Right atrium auricular region (tissue), 2 donors: ENCODE data around the gene HCN2. TPM values are rescaled to one million over a fixed set of nuclear protein-coding genes. Genes with fewer than 3 reads are reported as not detected.

Experiments used
- DNase-seq: peaks from one replicate; pipeline ENCODE4 v3.0.0-alpha.2; 2019; ENCODE audit warnings: low spot score
- H3K27ac ChIP-seq, 2 donors: fragments of 200-600 bp; sonication (generic); 1 replicate in 1 of 2; 2 replicates in 1 of 2; pipeline ENCODE4 v1.5.1; 2016 to 2019
- H3K27me3 ChIP-seq, 2 donors: fragments of 200-600 bp; sonication (generic); one replicate each; pipeline versions ENCODE4 v1.5.1 to v1.6.0; 2017 to 2019
- H3K36me3 ChIP-seq: fragments of 200-600 bp; sonication (generic); one replicate; pipeline ENCODE4 v1.5.1; 2016
- H3K4me1 ChIP-seq, 2 donors: fragments of 200-600 bp; sonication (generic); one replicate each; pipeline versions ENCODE4 v1.5.1 to v1.6.0; 2017 to 2019
- H3K4me3 ChIP-seq, 2 donors: fragments of 200-600 bp; sonication (generic); 1 replicate in 1 of 2; 2 replicates in 1 of 2; pipeline ENCODE4 v1.5.1; 2017 to 2019; ENCODE audit warnings: mild to moderate bottlenecking in 1 of 2, moderate library complexity in 1 of 2
- H3K9me3 ChIP-seq, 2 donors: fragments of 200-600 bp; sonication (generic); one replicate each; pipeline ENCODE4 v1.5.1; 2019
- total RNA-seq, 2 donors: library from RNA; depleted of rRNA; stranded (reverse); fragments of >200 nt; gene quantifications; one replicate each; pipeline ENCODE4 v1.1.0, GENCODE V29; 2016
- TF ChIP-seq, protein P1 (sequence below), 2 donors: fragments of 200-600 bp; sonication (generic); IDR thresholded peaks; one replicate each; pipeline ENCODE4 v1.5.1; 2019; ENCODE audit warnings: antibody characterized with exemption in 2 of 2

Gene HCN2
- total RNA-seq, 2 donors from 2014 or later = 1.4 to 11.1 TPM

DNA sequence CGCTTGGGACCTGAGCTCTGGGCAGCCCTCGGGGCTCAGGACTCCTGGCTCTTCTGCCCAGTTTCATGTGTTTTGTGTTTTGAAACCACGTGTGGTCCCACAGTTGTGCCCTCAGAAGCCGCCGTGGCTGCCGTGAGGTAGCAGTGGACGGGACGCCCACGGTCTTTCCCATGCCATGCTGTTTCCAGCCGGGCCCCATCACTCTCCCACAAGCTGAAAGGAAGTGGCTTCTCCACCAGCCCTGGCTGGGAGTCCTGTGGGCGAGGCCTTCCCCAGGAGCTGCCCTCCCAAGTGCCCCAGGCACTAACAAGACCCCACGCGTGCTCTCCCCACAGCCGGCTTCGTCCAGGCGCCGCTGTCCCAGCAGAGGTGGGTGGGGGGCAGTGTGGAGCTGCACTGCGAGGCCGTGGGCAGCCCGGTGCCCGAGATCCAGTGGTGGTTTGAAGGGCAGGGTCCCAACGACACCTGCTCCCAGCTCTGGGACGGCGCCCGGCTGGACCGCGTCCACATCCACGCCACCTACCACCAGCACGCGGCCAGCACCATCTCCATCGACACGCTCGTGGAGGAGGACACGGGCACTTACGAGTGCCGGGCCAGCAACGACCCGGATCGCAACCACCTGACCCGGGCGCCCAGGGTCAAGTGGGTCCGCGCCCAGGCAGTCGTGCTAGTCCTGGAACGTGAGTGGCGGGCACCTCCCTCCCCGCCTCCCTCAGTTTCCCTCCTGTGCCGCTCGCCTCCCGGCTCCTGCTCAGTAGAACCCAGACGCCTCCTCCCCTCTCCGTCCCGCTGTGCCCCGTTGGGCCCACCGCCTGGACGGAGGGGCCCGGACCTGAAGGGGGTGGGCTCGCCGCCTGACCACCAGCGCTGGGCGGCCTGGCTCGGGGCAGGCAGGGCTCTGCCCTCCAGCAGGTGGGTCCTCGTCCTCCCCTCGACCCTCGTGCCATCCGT is 12.0 kb upstream of the HCN2 start:
- Histone ChIP-seq H3K36me3 (peaks cover 41% of the 10 kb centered on the region), H3K9me3 (no peaks in the 10 kb centered on the region), H3K4me3 (peak overlapping the region in 1 of 2 donors; percentile 2), H3K27ac (peak overlapping the region; percentile 96 to 97), H3K4me1 (peaks cover 0 to 80% of the 10 kb centered on the region in 2 donors), H3K27me3 (no peaks in the 10 kb centered on the region)
- TF ChIP-seq, protein P1, sequence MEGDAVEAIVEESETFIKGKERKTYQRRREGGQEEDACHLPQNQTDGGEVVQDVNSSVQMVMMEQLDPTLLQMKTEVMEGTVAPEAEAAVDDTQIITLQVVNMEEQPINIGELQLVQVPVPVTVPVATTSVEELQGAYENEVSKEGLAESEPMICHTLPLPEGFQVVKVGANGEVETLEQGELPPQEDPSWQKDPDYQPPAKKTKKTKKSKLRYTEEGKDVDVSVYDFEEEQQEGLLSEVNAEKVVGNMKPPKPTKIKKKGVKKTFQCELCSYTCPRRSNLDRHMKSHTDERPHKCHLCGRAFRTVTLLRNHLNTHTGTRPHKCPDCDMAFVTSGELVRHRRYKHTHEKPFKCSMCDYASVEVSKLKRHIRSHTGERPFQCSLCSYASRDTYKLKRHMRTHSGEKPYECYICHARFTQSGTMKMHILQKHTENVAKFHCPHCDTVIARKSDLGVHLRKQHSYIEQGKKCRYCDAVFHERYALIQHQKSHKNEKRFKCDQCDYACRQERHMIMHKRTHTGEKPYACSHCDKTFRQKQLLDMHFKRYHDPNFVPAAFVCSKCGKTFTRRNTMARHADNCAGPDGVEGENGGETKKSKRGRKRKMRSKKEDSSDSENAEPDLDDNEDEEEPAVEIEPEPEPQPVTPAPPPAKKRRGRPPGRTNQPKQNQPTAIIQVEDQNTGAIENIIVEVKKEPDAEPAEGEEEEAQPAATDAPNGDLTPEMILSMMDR (IDR thresholded peaks at IDR 0.05) = peak in 1 of 2 donors; percentile 28
- no peak for DNase-seq

DNA sequence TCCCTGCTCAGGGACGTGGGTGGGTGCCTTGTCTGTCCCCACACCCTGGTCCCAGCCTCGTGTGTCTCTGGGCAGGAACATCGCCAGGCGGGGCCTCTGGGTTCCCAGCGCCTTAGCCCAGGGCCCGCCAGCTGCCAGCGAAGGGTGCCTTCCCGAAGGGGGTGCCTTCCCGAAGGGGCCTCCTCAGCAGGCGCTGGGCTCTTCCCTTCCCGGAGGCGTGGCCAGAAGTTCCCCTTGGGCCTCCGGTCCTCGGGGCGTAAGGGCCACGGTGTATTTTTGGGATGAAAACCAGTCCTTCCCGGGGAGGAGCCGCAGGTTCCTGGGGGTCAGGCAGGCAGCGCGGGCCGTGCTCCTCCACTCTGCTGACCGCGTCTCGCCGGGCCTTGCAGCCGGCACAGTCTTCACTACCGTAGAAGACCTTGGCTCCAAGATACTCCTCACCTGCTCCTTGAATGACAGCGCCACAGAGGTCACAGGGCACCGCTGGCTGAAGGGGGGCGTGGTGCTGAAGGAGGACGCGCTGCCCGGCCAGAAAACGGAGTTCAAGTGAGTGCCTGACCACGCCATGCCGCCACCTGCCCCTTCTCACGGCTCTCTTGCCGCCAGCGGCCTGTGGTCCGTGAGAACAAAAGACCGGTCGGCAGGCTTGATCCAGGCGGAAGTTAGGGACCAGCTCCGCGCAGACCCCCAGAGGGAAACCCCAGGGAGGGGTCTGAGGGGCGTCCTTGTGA is 10.4 kb upstream of the HCN2 start:
- Histone ChIP-seq H3K9me3 (no peaks in the 10 kb centered on the region), H3K36me3 (peaks cover 52% of the 10 kb centered on the region), H3K27ac (peak overlapping the region; percentile 23 to 42), H3K27me3 (no peaks in the 10 kb centered on the region), H3K4me1 (peaks cover 0 to 68% of the 10 kb centered on the region in 2 donors), H3K4me3 (no peak overlapping the region)
- DNase-seq = no peak
- TF ChIP-seq, protein P1 (IDR thresholded peaks at IDR 0.05) = no peak

DNA sequence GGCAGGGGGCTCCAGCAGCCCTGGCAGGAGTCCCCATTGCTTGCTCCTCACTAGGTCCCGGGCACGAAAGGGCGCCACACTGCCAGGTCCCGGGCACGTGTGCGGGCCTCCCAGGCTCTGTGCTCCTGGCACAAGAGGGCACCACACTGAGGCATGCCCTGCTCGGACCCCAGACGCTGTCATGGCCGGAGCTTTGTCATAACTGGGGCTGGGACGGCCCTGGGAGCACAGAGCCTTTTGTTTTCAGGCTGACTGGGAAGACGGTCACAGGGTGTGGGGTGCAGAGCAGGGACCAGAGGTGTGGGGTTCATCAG is 9.9 kb upstream of the HCN2 start:
- H3K4me3 ChIP-seq = no peak overlapping the region
- no peaks in the 10 kb centered on the region for H3K9me3 ChIP-seq
- H3K27me3 ChIP-seq = no peaks in the 10 kb centered on the region
- peaks cover 52% of the 10 kb centered on the region for H3K36me3 ChIP-seq
- TF ChIP-seq, protein P1 (IDR thresholded peaks at IDR 0.05) = no peak
- H3K4me1 ChIP-seq = peaks cover 0 to 66% of the 10 kb centered on the region in 2 donors
- H3K27ac ChIP-seq = peak overlapping the region in 1 of 2 donors; percentile 42
- DNase-seq = no peak

DNA sequence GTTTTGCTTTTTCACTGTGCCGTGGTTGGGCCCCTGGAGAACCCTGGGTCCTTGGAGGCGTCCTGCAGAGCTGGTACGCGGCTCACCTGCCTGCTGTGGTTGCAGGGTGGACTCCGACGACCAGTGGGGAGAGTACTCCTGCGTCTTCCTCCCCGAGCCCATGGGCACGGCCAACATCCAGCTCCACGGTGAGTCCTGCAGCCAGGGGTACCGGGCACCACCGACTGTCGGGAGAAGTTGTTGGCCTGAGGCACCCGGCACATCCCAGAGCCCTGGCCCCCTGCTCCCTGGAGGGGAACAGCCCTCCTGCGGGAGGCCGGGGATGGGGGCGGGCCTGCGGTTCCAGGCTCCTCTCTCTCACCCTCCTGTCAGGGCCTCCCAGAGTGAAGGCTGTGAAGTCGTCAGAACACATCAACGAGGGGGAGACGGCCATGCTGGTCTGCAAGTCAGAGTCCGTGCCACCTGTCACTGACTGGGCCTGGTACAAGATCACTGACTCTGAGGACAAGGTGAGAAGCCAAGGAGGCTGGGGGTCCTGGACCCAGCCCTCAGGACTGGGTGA is 9.3 kb upstream of the HCN2 start:
- H3K27ac ChIP-seq = peak overlapping the region in 1 of 2 donors; percentile 42
- TF ChIP-seq, protein P1 (IDR thresholded peaks at IDR 0.05) = no peak
- peaks cover 0 to 60% of the 10 kb centered on the region in 2 donors for H3K4me1 ChIP-seq

DNA sequence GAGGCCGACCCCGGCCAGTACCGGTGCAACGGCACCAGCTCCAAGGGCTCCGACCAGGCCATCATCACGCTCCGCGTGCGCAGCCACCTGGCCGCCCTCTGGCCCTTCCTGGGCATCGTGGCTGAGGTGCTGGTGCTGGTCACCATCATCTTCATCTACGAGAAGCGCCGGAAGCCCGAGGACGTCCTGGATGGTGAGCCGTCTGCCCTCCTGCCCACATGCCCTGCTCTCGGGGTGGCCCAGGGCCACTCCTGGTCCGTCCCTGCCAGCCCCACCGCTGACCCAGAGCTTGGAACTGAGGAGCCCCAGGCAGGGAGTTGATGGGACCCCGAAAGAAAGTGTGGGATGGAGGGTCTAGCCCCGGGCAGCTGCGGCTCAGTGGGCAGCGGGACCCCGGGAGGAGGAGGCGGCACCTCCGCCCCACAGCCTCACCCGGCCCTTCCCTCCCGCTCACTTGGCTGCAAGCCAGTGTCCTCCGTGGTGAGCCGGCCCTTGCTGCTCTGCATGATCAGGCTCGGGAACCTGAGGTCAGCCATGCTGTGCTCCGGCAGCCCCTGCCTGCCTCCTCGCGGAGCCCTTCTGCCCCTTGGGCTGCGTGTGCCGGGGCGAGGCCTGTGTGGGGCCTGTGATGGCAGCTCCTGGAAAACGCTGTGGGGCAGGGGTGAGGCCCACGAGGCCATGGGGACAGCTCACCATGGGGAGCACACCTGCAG is 8.1 kb upstream of the HCN2 start:
- no peak overlapping the region for H3K4me3 ChIP-seq
- peaks cover 52% of the 10 kb centered on the region for H3K36me3 ChIP-seq
- H3K27ac ChIP-seq = peak overlapping the region; percentile 10 to 21
- TF ChIP-seq, protein P1 (IDR thresholded peaks at IDR 0.05) = no peak
- H3K9me3 ChIP-seq = no peaks in the 10 kb centered on the region
- no peak for DNase-seq
- H3K27me3 ChIP-seq = no peaks in the 10 kb centered on the region
- H3K4me1 ChIP-seq = peaks cover 0 to 48% of the 10 kb centered on the region in 2 donors

More for the DNA sequence above, 9.3 kb upstream of the HCN2 start:
- H3K27me3 ChIP-seq = no peaks in the 10 kb centered on the region
- no peak for DNase-seq
- H3K4me3 ChIP-seq = no peak overlapping the region
- H3K36me3 ChIP-seq = peaks cover 52% of the 10 kb centered on the region
- H3K9me3 ChIP-seq = no peaks in the 10 kb centered on the region
